Stimulated activated CD4-positive, alpha-beta T cell treated with anti-CD3 and anti-CD28 coated beads, Interleukin-12 subunit alpha, Interleukin-12 subunit beta, amount 100 ng/mL, for 4 hours (primary cell): ENCODE data around the gene GLRX3.
A peak's percentile ranks its signal among the peaks of the same experiment; 100 is the strongest.

Experiments used
- DNase-seq: peaks from one replicate; pipeline ENCODE4 v3.0.0-alpha.2; 2020

GLRX3 gene

GRCh38 chr10:130137659-130138478 lies 1.7 kb downstream of the GLRX3 start:
- DNase-seq = no peak

DNA sequence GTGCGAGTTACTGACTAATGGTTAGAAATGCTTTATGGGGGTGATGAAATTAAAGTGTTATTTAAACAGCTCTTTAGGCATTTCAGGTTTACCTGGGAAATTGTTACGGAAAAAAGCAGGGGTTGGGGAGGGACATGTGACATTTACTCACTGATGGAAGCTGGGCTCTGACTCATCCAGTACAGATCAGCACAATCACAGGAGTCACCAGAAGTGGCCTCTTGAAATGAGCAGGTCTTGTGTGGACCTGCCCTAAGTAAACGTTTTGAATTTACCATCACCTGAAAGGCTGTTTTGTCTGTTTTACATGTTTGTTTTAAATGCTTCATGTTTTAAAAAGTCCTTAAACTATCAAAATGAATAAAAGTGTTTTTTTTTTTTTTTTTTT lies 2.3 kb downstream of the GLRX3 start:
- DNase-seq = peak; percentile 2

DNA sequence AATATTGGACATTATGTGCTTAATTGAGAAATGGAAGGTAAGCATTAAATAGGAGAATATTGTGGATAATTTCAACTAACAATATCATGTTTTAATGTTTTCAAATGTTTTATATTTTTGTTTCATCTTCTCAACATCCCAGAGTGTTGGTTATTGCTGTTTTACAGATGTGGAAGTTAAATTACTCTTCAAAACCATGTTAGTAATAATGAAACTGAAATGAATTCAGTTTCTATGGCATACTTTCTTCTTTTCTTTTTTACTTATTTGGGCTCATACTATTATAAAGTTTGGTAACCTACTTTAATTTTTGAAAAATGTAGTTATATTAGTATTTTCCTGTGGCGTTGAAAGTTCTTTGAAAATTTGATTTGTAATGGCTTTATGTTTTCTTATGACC lies 4.2 kb downstream of the GLRX3 start:
- no peak for DNase-seq

GRCh38 chr10:130141038-130141437 lies 4.8 kb downstream of the GLRX3 start:
- DNase-seq = no peak

GRCh38 chr10:130141460-130141859 lies 5.3 kb downstream of the GLRX3 start:
- DNase-seq = no peak

GRCh38 chr10:130141878-130142277 lies 5.7 kb downstream of the GLRX3 start:
- DNase-seq = no peak

DNA sequence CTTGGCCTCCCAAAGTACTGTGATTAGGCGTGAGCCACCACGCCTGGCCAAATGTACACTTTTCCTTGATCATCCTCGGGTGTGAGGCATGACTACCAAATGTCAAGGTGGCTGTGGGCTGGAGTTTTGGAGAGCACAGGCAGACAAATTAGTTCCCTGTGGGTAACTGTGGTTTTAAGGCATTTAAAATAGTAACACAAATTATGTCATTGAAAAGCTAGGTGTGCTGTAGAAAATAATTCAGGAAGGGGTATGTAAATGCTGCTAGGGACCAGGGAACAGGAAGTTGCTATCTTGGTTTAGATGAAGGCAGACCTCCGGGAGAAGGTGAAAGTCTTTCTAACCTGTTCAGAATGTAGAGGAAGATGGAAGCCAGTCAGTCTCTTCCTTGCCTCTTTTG lies 9.9 kb downstream of the GLRX3 start:
- no peak for DNase-seq

GRCh38 chr10:130159192-130159794 lies 23.1 kb downstream of the GLRX3 start:
- no peak for DNase-seq

DNA sequence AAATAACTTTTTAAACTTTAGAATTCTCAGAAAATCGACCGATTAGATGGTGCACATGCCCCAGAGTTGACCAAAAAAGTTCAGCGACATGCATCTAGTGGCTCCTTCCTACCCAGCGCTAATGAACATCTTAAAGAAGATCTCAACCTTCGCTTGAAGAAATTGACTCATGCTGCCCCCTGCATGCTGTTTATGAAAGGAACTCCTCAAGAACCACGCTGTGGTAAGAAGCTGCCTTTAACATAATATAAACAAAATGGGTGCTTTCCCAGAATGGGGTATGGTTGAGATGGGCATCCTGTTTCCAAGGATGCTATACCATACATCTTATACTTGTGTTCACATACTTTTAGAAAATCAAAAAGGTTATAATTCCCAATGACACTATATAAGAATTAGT lies 24.6 kb downstream of the GLRX3 start:
- no peak for DNase-seq

- DNase-seq = no peak
Measured at GRCh38 chr10:130161331-130161730, 25.1 kb downstream of the GLRX3 start.

DNA sequence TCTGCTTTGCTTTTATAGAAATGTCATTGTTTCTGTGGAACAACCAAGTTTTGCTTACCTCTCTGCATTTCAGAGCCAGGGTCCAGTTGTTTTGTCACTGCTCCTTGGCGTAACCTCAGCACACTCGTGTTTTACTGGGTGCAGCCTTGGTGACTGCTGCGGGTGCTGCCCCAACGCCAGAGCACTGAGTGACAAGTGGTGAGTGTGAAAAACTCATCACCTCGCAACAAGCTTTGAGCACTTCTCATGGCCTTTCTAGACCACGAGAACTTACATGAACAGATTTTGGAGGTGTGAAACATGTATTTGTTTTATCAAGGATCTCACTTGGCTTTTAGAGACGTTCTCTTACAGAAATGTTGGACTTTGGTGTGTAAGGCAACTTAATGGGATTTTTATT lies 31.0 kb downstream of the GLRX3 start:
- DNase-seq = no peak

GRCh38 chr10:130167707-130168106 lies 31.5 kb downstream of the GLRX3 start:
- no peak for DNase-seq

DNA sequence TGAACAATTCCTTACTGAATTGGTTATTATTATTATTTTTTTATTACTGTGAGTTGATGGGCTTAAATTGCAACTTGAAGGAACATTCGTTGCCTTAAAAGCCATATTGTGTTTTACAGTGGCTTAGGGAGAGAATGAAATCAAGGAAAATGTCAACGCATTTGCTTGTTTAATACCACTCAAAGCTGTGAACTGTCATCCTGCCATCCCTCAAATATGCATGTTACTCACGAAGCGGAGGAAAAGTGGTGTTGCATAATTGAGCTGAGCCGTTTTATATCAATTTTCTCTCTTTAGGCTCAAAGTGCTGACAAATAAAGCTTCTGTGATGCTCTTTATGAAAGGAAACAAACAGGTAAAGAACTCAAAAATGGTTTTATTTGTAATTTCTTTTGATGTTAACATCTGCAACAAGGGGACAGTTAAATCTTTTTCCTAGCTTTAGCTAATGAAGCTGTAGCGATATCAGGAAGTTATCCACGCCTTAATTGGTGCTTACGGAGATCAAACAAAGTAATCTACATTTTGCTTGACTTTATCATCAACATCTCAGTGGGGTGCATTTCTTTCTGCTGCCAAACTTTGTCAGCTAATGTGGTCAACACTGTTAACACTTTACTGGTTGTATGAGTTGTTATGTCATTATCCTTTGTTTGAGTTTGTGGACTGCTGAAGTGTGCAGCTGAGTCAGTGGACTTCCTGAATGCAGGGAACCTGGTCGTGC lies 33.1 kb downstream of the GLRX3 start:
- DNase-seq = no peak

DNA sequence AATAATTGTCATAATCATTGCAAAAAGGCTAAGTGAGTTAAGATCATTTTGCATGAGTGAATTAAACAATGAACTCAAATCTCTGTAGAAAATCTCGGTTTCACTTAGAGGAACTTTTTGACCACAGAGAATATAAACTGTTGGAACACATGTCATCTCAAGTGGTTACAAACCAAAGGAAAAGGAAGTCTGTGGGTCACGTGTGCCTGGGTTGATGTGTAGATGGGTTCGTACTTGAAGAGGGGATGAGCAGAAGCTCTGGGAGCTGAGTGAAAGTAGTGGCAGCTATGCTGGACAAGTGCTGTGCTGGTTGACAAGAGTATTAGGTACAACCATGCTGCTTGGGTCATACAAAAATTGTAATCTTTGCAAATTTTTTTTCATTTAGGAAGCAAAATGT lies 35.0 kb downstream of the GLRX3 start:
- no peak for DNase-seq

GRCh38 chr10:130174328-130174727 lies 38.1 kb downstream of the GLRX3 start:
- no peak for DNase-seq

GRCh38 chr10:130175074-130175473 lies 38.9 kb downstream of the GLRX3 start:
- no peak for DNase-seq

DNA sequence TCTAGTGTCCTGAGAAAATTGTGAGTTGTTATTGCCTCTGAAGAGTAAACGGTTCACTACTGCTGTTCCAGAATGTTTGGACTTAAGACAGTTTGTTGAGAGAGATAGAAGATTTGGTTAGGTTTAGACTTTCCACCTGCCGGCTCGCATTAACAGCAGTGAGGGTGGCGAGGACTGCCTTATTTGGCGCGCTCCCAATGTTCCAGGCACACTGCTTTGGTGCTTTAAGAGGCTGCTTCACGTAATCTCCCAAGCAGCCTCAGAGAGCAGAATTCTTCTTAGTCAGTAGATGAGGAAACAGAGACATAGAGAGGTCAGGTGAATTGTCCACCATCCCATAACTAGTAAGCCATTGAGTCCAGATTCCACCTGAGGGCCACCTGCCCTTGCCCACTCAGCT lies 41.1 kb downstream of the GLRX3 start:
- no peak for DNase-seq

- DNase-seq = no peak
Measured at GRCh38 chr10:130179640-130180039, 43.4 kb downstream of the GLRX3 start.

GRCh38 chr10:130180416-130180815 lies 44.2 kb downstream of the GLRX3 start:
- DNase-seq = no peak

DNA sequence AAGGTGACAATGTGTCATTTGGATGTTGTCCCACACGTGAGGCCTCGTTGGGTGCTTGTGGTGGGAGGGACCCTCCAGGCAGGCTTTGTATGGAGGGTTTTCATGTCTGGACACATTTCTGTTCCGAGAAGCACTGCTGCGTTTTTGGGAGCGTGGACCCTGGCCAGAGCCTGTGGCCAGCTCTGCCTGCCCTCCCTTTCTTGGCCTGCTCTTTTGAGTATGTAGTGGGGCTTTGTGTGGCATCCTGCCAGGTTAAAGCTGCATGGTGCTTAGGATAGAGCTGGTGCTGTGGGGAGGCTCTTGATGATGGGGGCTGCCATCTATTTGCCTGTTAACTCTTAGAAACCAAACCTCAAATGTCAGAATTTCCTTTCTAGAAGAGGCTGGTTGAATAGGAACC lies 45.7 kb downstream of the GLRX3 start:
- DNase-seq = no peak

DNA sequence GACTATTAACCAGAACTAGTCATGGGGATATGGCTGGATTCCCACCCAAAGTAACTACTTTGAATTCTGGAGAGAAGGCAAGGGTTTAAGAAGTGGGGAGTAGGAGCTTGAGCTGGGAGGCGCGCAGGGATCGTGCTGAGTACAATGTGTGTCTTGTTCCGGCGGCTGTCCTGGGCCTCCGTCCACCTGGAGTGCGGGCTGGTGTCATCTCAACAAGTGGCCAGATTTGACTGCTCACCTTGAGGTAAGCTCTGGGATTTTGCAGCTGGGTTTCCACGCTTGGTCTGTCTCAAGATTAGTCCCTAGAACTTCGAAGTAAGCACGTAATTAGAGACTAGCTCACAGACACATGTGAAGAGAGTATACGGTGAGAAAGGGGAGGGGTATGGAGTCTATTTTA lies 49.4 kb downstream of the GLRX3 start:
- no peak for DNase-seq

- DNase-seq = no peak
Measured at GRCh38 chr10:130188195-130189175, 52.3 kb downstream of the GLRX3 start.

DNA sequence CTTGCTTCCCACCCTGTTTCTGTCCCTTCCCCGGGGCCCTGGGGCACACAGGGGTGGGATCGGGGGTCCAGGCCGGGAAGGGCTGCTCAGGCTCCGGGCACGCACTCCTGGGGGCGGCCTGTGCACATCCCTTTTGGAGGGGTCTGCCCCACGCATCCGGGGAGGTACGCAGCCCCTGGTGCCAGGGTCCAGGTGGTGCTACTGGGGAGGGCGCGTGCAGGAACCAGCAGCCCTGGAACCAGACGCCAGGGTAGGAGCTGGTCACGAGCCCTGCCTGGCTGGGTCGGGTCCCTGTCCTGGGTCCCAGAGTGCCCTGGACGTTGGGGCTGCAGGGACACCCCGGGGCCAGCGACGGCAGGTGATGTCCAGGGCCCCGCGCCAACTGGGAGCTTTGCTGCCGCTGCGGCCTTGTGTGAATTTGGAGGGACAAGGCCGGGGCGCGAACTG lies 53.4 kb downstream of the GLRX3 start:
- DNase-seq = no peak
